Natural killer cell (primary cell): ENCODE measurements around the gene NIF3L1. TPM values are rescaled to one million over a fixed set of nuclear protein-coding genes. Genes with fewer than 3 reads are reported as not detected.

Experiments used
- ATAC-seq, 3 donors: fragments of 150-1000 bp in 2 of 3; fragments of 200-7000 bp in 1 of 3; cut with Tn5 transposase; 1 replicate in 1 of 3; 2 replicates in 2 of 3; pipeline ENCODE4 v1.10.0; 2021; ENCODE audit warnings: mild to moderate bottlenecking in 2 of 3, moderate library complexity in 2 of 3
- DNase-seq, 2 donors: peaks; one replicate each; pipeline versions ENCODE4 v3.0.0 to v3.0.0-alpha.2; 2013 to 2021; ENCODE audit warnings: mixed read lengths in 1 of 2
- H3K27ac ChIP-seq: one replicate; pipeline ENCODE4 v1.5.1; 2013; ENCODE audit warnings: mild to moderate bottlenecking, low read length
- H3K27me3 ChIP-seq: one replicate; pipeline ENCODE4 v1.6.1; 2013; ENCODE audit warnings: low read length; ENCODE audit not compliant: control insufficient read depth, insufficient read depth
- H3K36me3 ChIP-seq: one replicate; pipeline ENCODE4 v1.6.1; 2013; ENCODE audit warnings: low read length; ENCODE audit not compliant: control insufficient read depth, insufficient read depth
- H3K4me1 ChIP-seq: one replicate; pipeline ENCODE4 v1.6.1; 2013; ENCODE audit warnings: low read length; ENCODE audit not compliant: control insufficient read depth, insufficient read depth
- H3K4me3 ChIP-seq: one replicate; pipeline ENCODE4 v1.5.1; 2013; ENCODE audit warnings: low read length
- H3K9me3 ChIP-seq: one replicate; pipeline ENCODE4 v1.6.1; 2013; ENCODE audit warnings: low read length; ENCODE audit not compliant: control insufficient read depth, insufficient read depth
- H3K27ac Mint-ChIP-seq, 2 donors: one replicate each; pipeline ENCODE4 v1.8.0; 2022; ENCODE audit warnings: mild to moderate bottlenecking in 2 of 2, mixed read lengths in 2 of 2, moderate library complexity in 1 of 2
- H3K27me3 Mint-ChIP-seq, 2 donors: one replicate each; pipeline ENCODE4 v1.8.0; 2022; ENCODE audit warnings: low read depth in 2 of 2, mixed read lengths in 2 of 2
- H3K36me3 Mint-ChIP-seq: one replicate; pipeline ENCODE4 v1.8.0; 2022; ENCODE audit warnings: mixed read lengths
- H3K4me1 Mint-ChIP-seq, 2 donors: one replicate each; pipeline ENCODE4 v1.8.0; 2022; ENCODE audit warnings: mixed read lengths in 2 of 2
- H3K4me3 Mint-ChIP-seq: one replicate; pipeline ENCODE4 v1.8.0; 2022; ENCODE audit warnings: mild to moderate bottlenecking, moderate library complexity, mixed read lengths
- H3K9me3 Mint-ChIP-seq, 2 donors: one replicate each; pipeline ENCODE4 v1.8.0; 2022; ENCODE audit warnings: mixed read lengths in 2 of 2
- CTCF ChIP-seq: fragments of 200-600 bp; IDR thresholded peaks from one replicate; pipeline ENCODE4 v1.8.0; 2022; ENCODE audit warnings: antibody characterized with exemption
- WGBS: methylation state at CpG from one replicate; pipeline ENCODE4 v1.1.7; 2013; ENCODE audit warnings: missing lambda C conversion rate; ENCODE audit not compliant: insufficient coverage; 5-methylcytosine and 5-hydroxymethylcytosine counted together
- intact Hi-C: fragments of 100-400 bp; cut with micrococcal nuclease; formaldehyde crosslinking; loops from one replicate; pipeline ENCODE4 v1.14.2; 2022
- total RNA-seq, 4 donors: library from RNA; stranded (reverse); fragments of 120-200 nt in 1 of 4; gene quantifications; one replicate each; pipeline versions ENCODE4 v1.2.3 to v1.2.4, GENCODE V29; 2013 to 2022

Gene NIF3L1
- total RNA-seq, 3 donors from 2014 or later (not counting 1 experiment from before 2014, with no cell fraction given): 8.8 to 13.3 (median 9.6) TPM

- Mint-ChIP-seq H3K27me3 (no peaks in the 10 kb centered on the region), H3K36me3 (peaks cover 7% of the 10 kb centered on the region), H3K9me3 (no peaks in the 10 kb centered on the region), H3K27ac (peak overlapping the region; percentile 9 to 47), H3K4me3 (no peak overlapping the region), H3K4me1 (no peaks in the 10 kb centered on the region)
- no peaks in the 10 kb centered on the region for H3K27me3 ChIP-seq
- no peaks in the 10 kb centered on the region for H3K4me1 ChIP-seq
- no peak overlapping the region for H3K4me3 ChIP-seq
- 75% methylated on average over 1 of the region's 1 CpG for WGBS
- no peak for ATAC-seq
- TF ChIP-seq CTCF: no peak
- H3K36me3 ChIP-seq: peaks cover 67% of the 10 kb centered on the region
- H3K9me3 ChIP-seq: no peaks in the 10 kb centered on the region
- no peak for DNase-seq
- intact Hi-C loops: no loop called here
- H3K27ac ChIP-seq: no peak overlapping the region
Observed at GRCh38 chr2:200943527-200944105, 54.4 kb downstream of the NIF3L1 start.

- ATAC-seq (no peak), DNase-seq (no peak)
- 87% methylated on average over 12 of the region's 12 CpGs for WGBS
- H3K9me3 ChIP-seq: no peaks in the 10 kb centered on the region
- H3K4me1 Mint-ChIP-seq: no peaks in the 10 kb centered on the region
- H3K4me1 ChIP-seq: no peaks in the 10 kb centered on the region
- H3K27me3 Mint-ChIP-seq: no peaks in the 10 kb centered on the region
- no peak overlapping the region for H3K27ac Mint-ChIP-seq
- H3K27ac ChIP-seq: no peak overlapping the region
- H3K36me3 ChIP-seq: peaks cover 70% of the 10 kb centered on the region
- H3K4me3 Mint-ChIP-seq: no peak overlapping the region
- no peak overlapping the region for H3K4me3 ChIP-seq
- TF ChIP-seq CTCF: no peak
- intact Hi-C loops: no loop called here
- no peaks in the 10 kb centered on the region for H3K9me3 Mint-ChIP-seq
- H3K36me3 Mint-ChIP-seq: peaks cover 7% of the 10 kb centered on the region
- H3K27me3 ChIP-seq: no peaks in the 10 kb centered on the region
Observed at GRCh38 chr2:200944467-200945394, 55.6 kb downstream of the NIF3L1 start.

- Mint-ChIP-seq H3K27ac (no peak overlapping the region), H3K4me1 (no peaks in the 10 kb centered on the region), H3K27me3 (no peaks in the 10 kb centered on the region), H3K9me3 (no peaks in the 10 kb centered on the region), H3K4me3 (no peak overlapping the region), H3K36me3 (peaks cover 7% of the 10 kb centered on the region)
- ATAC-seq: no peak
- no peaks in the 10 kb centered on the region for H3K9me3 ChIP-seq
- no peaks in the 10 kb centered on the region for H3K4me1 ChIP-seq
- no peak overlapping the region for H3K27ac ChIP-seq
- DNase-seq: no peak
- peaks cover 65% of the 10 kb centered on the region for H3K36me3 ChIP-seq
- intact Hi-C loops: no loop called here
- no peaks in the 10 kb centered on the region for H3K27me3 ChIP-seq
- no peak overlapping the region for H3K4me3 ChIP-seq
- WGBS: 90% methylated on average over 4 of the region's 4 CpGs
- TF ChIP-seq CTCF: no peak
Observed at GRCh38 chr2:200945395-200945729, 56.2 kb downstream of the NIF3L1 start.
